ENCODE results near the gene ST14.

The ST14 gene

DNA sequence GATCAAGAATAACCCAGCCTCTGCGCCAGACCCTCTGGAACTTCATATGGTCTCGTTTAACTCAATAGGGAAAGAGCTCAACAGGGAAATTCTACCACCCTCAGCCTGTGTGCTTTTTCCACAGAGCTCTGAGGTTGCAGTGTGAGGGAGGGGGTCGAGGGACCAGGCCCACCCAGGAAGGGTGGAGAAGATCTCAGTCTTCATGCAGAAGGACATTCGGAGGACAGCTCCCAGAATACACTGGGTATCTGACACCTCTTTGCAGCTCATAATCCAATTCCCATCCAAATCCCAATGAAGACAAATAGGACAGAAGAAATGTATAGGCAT, 56.6 kb downstream of the ST14 start:
- H3K4me2 ChIP-seq (ENCODE audit: low read length, poor library complexity, severe bottlenecking): no peak overlapping the region
- peaks cover 3% of the 10 kb centered on the region for H3K4me1 ChIP-seq (ENCODE audit: control insufficient read depth, insufficient read depth, low read depth, low read length)
- H2AK5ac ChIP-seq (ENCODE audit: low read length, severe bottlenecking): no peak overlapping the region
- no peaks in the 10 kb centered on the region for H3K9me3 ChIP-seq (ENCODE audit: control insufficient read depth, low read length)
- no peak overlapping the region for H2BK120ac ChIP-seq (ENCODE audit: low read depth, low read length)
- H3K4me3 ChIP-seq (ENCODE audit: insufficient read depth in 1 of 2, low read depth in 1 of 2, low read length in 2 of 2): no peak overlapping the region
- no CpG with 5 or more reads among the region's 4 CpGs for WGBS
- no peak overlapping the region for H3K18ac ChIP-seq (ENCODE audit: low read depth in 1 of 2, low read length in 2 of 2)
- no peak overlapping the region for H3K9ac ChIP-seq (ENCODE audit: low read length)
- peaks cover 61 to 73% of the 10 kb centered on the region in 2 experiments for H3K27me3 ChIP-seq (ENCODE audit: control insufficient read depth in 1 of 2, insufficient read depth in 1 of 2, low read length in 2 of 2)
- no peak overlapping the region for H2BK15ac ChIP-seq (ENCODE audit: low read depth, poor library complexity, severe bottlenecking)
- no peak overlapping the region for H4K91ac ChIP-seq (ENCODE audit: low read length)
- H3K23ac ChIP-seq (ENCODE audit: low read length in 2 of 2): no peak overlapping the region
- no peak overlapping the region for H3K14ac ChIP-seq (ENCODE audit: low read length in 2 of 2)
- H2AFZ ChIP-seq (ENCODE audit: low read depth, low read length): no peak overlapping the region
- no peaks in the 10 kb centered on the region for H3K36me3 ChIP-seq (ENCODE audit: control insufficient read depth in 1 of 2, insufficient read depth in 2 of 2, low read depth in 1 of 2, low read length in 2 of 2)
- no peak overlapping the region for H2BK5ac ChIP-seq (ENCODE audit: low read depth, low read length, poor library complexity, severe bottlenecking)
- DNase-seq: no peak
- no peak overlapping the region for H3K27ac ChIP-seq (ENCODE audit: low read length, poor library complexity, severe bottlenecking)
- no peaks in the 10 kb centered on the region for H3K79me1 ChIP-seq (replicated peaks; ENCODE audit: low read length, poor library complexity, severe bottlenecking)
- no peak overlapping the region for H4K8ac ChIP-seq (ENCODE audit: low read length)
- no peak overlapping the region for H3K4ac ChIP-seq (ENCODE audit: low read depth in 1 of 2, low read length in 2 of 2)
- no peak overlapping the region for H2BK12ac ChIP-seq (ENCODE audit: low read length in 2 of 2)

DNA sequence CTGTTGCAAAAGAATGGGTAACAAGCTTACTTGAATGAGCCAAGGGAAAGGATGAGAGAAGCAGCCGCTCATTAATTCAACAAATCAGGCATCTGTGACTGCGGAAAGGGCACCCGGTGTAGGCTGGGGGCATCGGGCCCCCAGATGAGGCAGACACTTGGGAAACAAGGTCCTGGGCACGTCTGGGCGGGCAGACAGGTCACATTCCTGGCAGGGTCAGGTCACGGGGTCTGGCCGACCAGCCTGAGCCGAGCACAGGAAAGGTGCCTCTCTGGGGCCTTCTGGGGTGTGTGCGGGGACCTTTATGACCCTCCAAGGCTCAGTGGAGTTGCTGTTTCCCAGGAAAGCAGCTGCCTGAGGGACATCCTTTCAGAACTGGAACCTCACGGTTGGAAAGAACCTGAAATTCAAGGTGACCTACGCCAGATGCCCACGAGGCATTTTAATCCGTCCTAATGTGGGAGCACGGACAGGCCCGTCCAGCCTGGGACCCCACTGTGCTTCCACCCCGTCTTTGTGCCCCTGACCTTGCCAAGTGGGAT, 57.1 kb downstream of the ST14 start:
- Histone ChIP-seq H2BK120ac (ENCODE audit: low read depth, low read length) (no peak overlapping the region), H2BK12ac (ENCODE audit: low read length in 2 of 2) (no peak overlapping the region), H2BK5ac (ENCODE audit: low read depth, low read length, poor library complexity, severe bottlenecking) (no peak overlapping the region), H3K9ac (ENCODE audit: low read length) (no peak overlapping the region), H3K4me1 (ENCODE audit: control insufficient read depth, insufficient read depth, low read depth, low read length) (peaks cover 3% of the 10 kb centered on the region), H3K27ac (ENCODE audit: low read length, poor library complexity, severe bottlenecking) (no peak overlapping the region), H3K4me2 (ENCODE audit: low read length, poor library complexity, severe bottlenecking) (no peak overlapping the region), H3K79me1 (replicated peaks; ENCODE audit: low read length, poor library complexity, severe bottlenecking) (no peaks in the 10 kb centered on the region), H3K23ac (ENCODE audit: low read length in 2 of 2) (no peak overlapping the region), H3K36me3 (ENCODE audit: control insufficient read depth in 1 of 2, insufficient read depth in 2 of 2, low read depth in 1 of 2, low read length in 2 of 2) (no peaks in the 10 kb centered on the region), H2BK15ac (ENCODE audit: low read depth, poor library complexity, severe bottlenecking) (no peak overlapping the region), H2AK5ac (ENCODE audit: low read length, severe bottlenecking) (no peak overlapping the region), H3K4me3 (ENCODE audit: insufficient read depth in 1 of 2, low read depth in 1 of 2, low read length in 2 of 2) (no peak overlapping the region), H4K8ac (ENCODE audit: low read length) (no peak overlapping the region), H3K14ac (ENCODE audit: low read length in 2 of 2) (no peak overlapping the region), H3K4ac (ENCODE audit: low read depth in 1 of 2, low read length in 2 of 2) (no peak overlapping the region), H3K18ac (ENCODE audit: low read depth in 1 of 2, low read length in 2 of 2) (no peak overlapping the region), H3K9me3 (ENCODE audit: control insufficient read depth, low read length) (no peaks in the 10 kb centered on the region), H4K91ac (ENCODE audit: low read length) (no peak overlapping the region), H2AFZ (ENCODE audit: low read depth, low read length) (no peak overlapping the region), H3K27me3 (ENCODE audit: control insufficient read depth in 1 of 2, insufficient read depth in 1 of 2, low read length in 2 of 2) (peaks cover 56 to 68% of the 10 kb centered on the region in 2 experiments)
- WGBS: 73% methylated on average over 17 of the region's 17 CpGs
- DNase-seq: no peak

DNA sequence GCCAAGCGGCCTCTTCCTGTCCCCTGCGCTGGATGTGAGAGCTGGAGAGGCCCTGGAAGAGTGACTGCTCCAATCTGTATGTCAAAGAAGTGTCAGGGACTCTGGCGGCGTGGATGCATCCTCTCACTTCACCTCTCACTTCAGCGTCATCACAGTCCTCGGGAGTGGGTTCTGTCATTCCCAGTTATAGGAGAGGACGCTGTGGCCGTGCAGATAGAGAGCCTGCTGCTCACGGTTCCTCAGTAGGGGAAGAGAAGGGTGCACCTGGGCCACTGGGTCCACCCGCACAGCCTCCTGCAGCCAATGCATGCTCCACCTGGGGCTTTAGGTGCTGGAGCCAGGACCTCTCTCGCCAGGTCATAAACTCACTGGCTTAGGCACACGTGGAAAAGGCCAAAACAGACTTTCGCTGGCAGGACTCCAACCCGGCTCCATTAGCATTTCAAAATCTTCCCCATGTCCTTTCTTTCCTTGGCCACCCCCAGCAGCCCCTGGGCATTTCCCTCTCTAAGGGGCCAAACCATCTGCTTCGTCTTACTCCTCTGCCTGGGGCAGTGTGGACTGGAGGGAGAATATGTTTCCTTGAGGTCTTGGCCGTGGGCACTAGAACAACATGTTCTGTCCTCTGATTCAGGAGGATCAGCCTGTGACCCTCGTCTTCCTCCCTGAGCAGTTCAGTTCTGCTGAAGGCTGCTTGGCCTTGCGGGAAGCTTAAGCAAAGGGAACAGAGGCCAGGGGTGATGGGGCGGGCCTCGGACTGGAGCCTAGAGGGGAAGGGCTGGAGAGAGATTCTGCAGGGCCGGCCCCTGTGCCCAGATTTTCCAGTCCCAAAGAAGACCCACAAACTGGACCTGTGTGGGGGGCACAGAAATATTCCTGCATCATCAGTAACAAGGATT, 57.8 kb downstream of the ST14 start:
- peaks cover 3% of the 10 kb centered on the region for H3K4me1 ChIP-seq (ENCODE audit: control insufficient read depth, insufficient read depth, low read depth, low read length)
- no peak overlapping the region for H3K4me2 ChIP-seq (ENCODE audit: low read length, poor library complexity, severe bottlenecking)
- no peak overlapping the region for H2BK5ac ChIP-seq (ENCODE audit: low read depth, low read length, poor library complexity, severe bottlenecking)
- H4K91ac ChIP-seq (ENCODE audit: low read length): no peak overlapping the region
- H2AFZ ChIP-seq (ENCODE audit: low read depth, low read length): no peak overlapping the region
- DNase-seq: no peak
- H2AK5ac ChIP-seq (ENCODE audit: low read length, severe bottlenecking): no peak overlapping the region
- no peak overlapping the region for H3K27ac ChIP-seq (ENCODE audit: low read length, poor library complexity, severe bottlenecking)
- no peak overlapping the region for H2BK15ac ChIP-seq (ENCODE audit: low read depth, poor library complexity, severe bottlenecking)
- H3K4ac ChIP-seq (ENCODE audit: low read depth in 1 of 2, low read length in 2 of 2): no peak overlapping the region
- H3K18ac ChIP-seq (ENCODE audit: low read depth in 1 of 2, low read length in 2 of 2): no peak overlapping the region
- peaks cover 55 to 65% of the 10 kb centered on the region in 2 experiments for H3K27me3 ChIP-seq (ENCODE audit: control insufficient read depth in 1 of 2, insufficient read depth in 1 of 2, low read length in 2 of 2)
- H2BK120ac ChIP-seq (ENCODE audit: low read depth, low read length): no peak overlapping the region
- no peak overlapping the region for H3K4me3 ChIP-seq (ENCODE audit: insufficient read depth in 1 of 2, low read depth in 1 of 2, low read length in 2 of 2)
- H3K9ac ChIP-seq (ENCODE audit: low read length): no peak overlapping the region
- 85% methylated on average over 21 of the region's 21 CpGs for WGBS
- no peak overlapping the region for H3K23ac ChIP-seq (ENCODE audit: low read length in 2 of 2)
- no peak overlapping the region for H4K8ac ChIP-seq (ENCODE audit: low read length)
- no peak overlapping the region for H3K14ac ChIP-seq (ENCODE audit: low read length in 2 of 2)
- no peaks in the 10 kb centered on the region for H3K36me3 ChIP-seq (ENCODE audit: control insufficient read depth in 1 of 2, insufficient read depth in 2 of 2, low read depth in 1 of 2, low read length in 2 of 2)
- no peaks in the 10 kb centered on the region for H3K9me3 ChIP-seq (ENCODE audit: control insufficient read depth, low read length)
- no peak overlapping the region for H2BK12ac ChIP-seq (ENCODE audit: low read length in 2 of 2)
- H3K79me1 ChIP-seq (replicated peaks; ENCODE audit: low read length, poor library complexity, severe bottlenecking): no peaks in the 10 kb centered on the region

- Histone ChIP-seq H2AK5ac (ENCODE audit: low read length, severe bottlenecking) (no peak overlapping the region), H3K4me2 (ENCODE audit: low read length, poor library complexity, severe bottlenecking) (no peak overlapping the region), H2BK120ac (ENCODE audit: low read depth, low read length) (no peak overlapping the region), H3K4me1 (ENCODE audit: control insufficient read depth, insufficient read depth, low read depth, low read length) (peaks cover 2% of the 10 kb centered on the region), H3K79me1 (replicated peaks; ENCODE audit: low read length, poor library complexity, severe bottlenecking) (no peaks in the 10 kb centered on the region), H2BK12ac (ENCODE audit: low read length in 2 of 2) (no peak overlapping the region), H3K18ac (ENCODE audit: low read depth in 1 of 2, low read length in 2 of 2) (no peak overlapping the region), H4K91ac (ENCODE audit: low read length) (no peak overlapping the region), H3K9ac (ENCODE audit: low read length) (no peak overlapping the region), H3K23ac (ENCODE audit: low read length in 2 of 2) (no peak overlapping the region), H3K27me3 (ENCODE audit: control insufficient read depth in 1 of 2, insufficient read depth in 1 of 2, low read length in 2 of 2) (peaks cover 53 to 56% of the 10 kb centered on the region in 2 experiments), H3K9me3 (ENCODE audit: control insufficient read depth, low read length) (no peaks in the 10 kb centered on the region), H3K4ac (ENCODE audit: low read depth in 1 of 2, low read length in 2 of 2) (no peak overlapping the region), H4K8ac (ENCODE audit: low read length) (no peak overlapping the region), H3K4me3 (ENCODE audit: insufficient read depth in 1 of 2, low read depth in 1 of 2, low read length in 2 of 2) (no peak overlapping the region), H3K36me3 (ENCODE audit: control insufficient read depth in 1 of 2, insufficient read depth in 2 of 2, low read depth in 1 of 2, low read length in 2 of 2) (peaks cover 0 to 1% of the 10 kb centered on the region in 2 experiments), H3K27ac (ENCODE audit: low read length, poor library complexity, severe bottlenecking) (no peak overlapping the region), H3K14ac (ENCODE audit: low read length in 2 of 2) (no peak overlapping the region), H2AFZ (ENCODE audit: low read depth, low read length) (no peak overlapping the region), H2BK15ac (ENCODE audit: low read depth, poor library complexity, severe bottlenecking) (no peak overlapping the region), H2BK5ac (ENCODE audit: low read depth, low read length, poor library complexity, severe bottlenecking) (no peak overlapping the region)
- DNase-seq: no peak
- 89% methylated on average over 14 of the region's 14 CpGs for WGBS
These were observed 59.0 kb downstream of the ST14 start for GRCh38 chr11:130218501-130219070.

Measured in mesenchymal stem cell (in vitro differentiated cells and primary cell).